GM12878 (cell line): Measurements from ENCODE around the gene PXMP4. TPM values are rescaled to one million over a fixed set of nuclear protein-coding genes. Genes with fewer than 3 reads are reported as not detected.

ENCODE experiments used
- ATAC-seq: fragments of 200-7000 bp; cut with Tn5 transposase; 3 replicates; pipeline ENCODE4 v1.9.1; 2020; ENCODE audit warnings: mild to moderate bottlenecking, moderate library complexity
- BruUV-seq: library from RNA; stranded (reverse); fragments of 400-500 nt; replicated peaks from 2 replicates; lab custom pipeline; 2021; lab: Mats Ljungman, UMichigan
- CTCF ChIA-PET: fragments of 300-600 bp; sonication (Branson Sonifier 250); formaldehyde crosslinking; extraction: SDS; loops from one replicate; lab custom pipeline; 2021; ENCODE audit warnings: inconsistent platforms; lab: Yijun Ruan, JAX
- POLR2A ChIA-PET: fragments of 350-600 bp; formaldehyde crosslinking; extraction: SDS; loops from one replicate; lab custom pipeline; 2021; ENCODE audit warnings: inconsistent platforms; lab: Charles Lee
- RAD21 ChIA-PET: fragments of 300-600 bp; sonication (Branson Sonifier 250); formaldehyde crosslinking; loops from one replicate; lab custom pipeline; 2023; ENCODE audit warnings: antibody characterized with exemption; ENCODE audit not compliant: unreplicated experiment; lab: Charles Lee
- SMC1A ChIA-PET: fragments of 300-600 bp; sonication (Branson Sonifier 250); formaldehyde crosslinking; loops from one replicate; lab custom pipeline; 2023; ENCODE audit not compliant: unreplicated experiment, uncharacterized antibody; lab: Charles Lee
- DNase-seq: peaks from one replicate; pipeline ENCODE4 v3.0.0-alpha.2; 2011; ENCODE audit warnings: low read depth, low spot score
- FAIRE-seq: peaks from 3 replicates; lab custom pipeline; 2011; peaks lifted over from hg19 to GRCh38; lab: Jason Lieb, UNC
- H2AFZ ChIP-seq: 2 replicates; pipeline ENCODE4 v1.6.0; 2011; ENCODE audit warnings: low read depth, low read length, control low read depth; ENCODE audit not compliant: control insufficient read depth
- H3K27ac ChIP-seq: 2 replicates; pipeline ENCODE4 v1.5.1; 2011; ENCODE audit warnings: control low read depth; ENCODE audit not compliant: control insufficient read depth, insufficient read depth
- H3K27me3 ChIP-seq, 2 experiments: replicated peaks in 1 of 2; 2 replicates each; pipeline versions ENCODE4 v1.6.0 to v1.6.1; 2011; ENCODE audit warnings: low read length in 1 of 2; ENCODE audit not compliant: control insufficient read depth in 2 of 2, insufficient read depth in 2 of 2
- H3K36me3 ChIP-seq, 2 experiments: 2 replicates each; pipeline ENCODE4 v1.5.1; 2011; ENCODE audit warnings: low read length in 1 of 2; ENCODE audit not compliant: control insufficient read depth in 2 of 2, insufficient read depth in 2 of 2
- H3K4me1 ChIP-seq: 2 replicates; pipeline ENCODE4 v1.6.1; 2011; ENCODE audit warnings: mild to moderate bottlenecking, low read length, moderate library complexity, mixed read lengths; ENCODE audit not compliant: control insufficient read depth, insufficient read depth
- H3K4me2 ChIP-seq: 2 replicates; pipeline ENCODE4 v1.6.0; 2011; ENCODE audit warnings: control low read depth; ENCODE audit not compliant: control insufficient read depth, insufficient read depth
- H3K4me3 ChIP-seq: fragments of 200-600 bp; sonication (generic); 2 replicates; pipeline ENCODE4 v1.5.1; 2016
- H3K79me2 ChIP-seq: 2 replicates; pipeline ENCODE4 v1.6.0; 2011; ENCODE audit warnings: low read length; ENCODE audit not compliant: control insufficient read depth, insufficient read depth
- H3K9ac ChIP-seq: 2 replicates; pipeline ENCODE4 v1.8.0; 2011; ENCODE audit warnings: low read length, control low read depth, mixed read lengths; ENCODE audit not compliant: control insufficient read depth, insufficient read depth
- H3K9me3 ChIP-seq: replicated peaks from 3 replicates; pipeline ENCODE4 v1.5.1; 2011; ENCODE audit warnings: mild to moderate bottlenecking, low read length; ENCODE audit not compliant: control insufficient read depth, insufficient read depth
- H4K20me1 ChIP-seq: 2 replicates; pipeline ENCODE4 v1.6.0; 2011; ENCODE audit not compliant: control insufficient read depth, insufficient read depth
- KLF5 ChIP-seq: fragments of 450-650 bp; IDR thresholded peaks from 2 replicates; pipeline ENCODE4 v1.6.1; 2014; ENCODE audit warnings: mild to moderate bottlenecking; ENCODE audit not compliant: partially characterized antibody
- MEF2B ChIP-seq: fragments of 450-650 bp; IDR thresholded peaks from 2 replicates; pipeline ENCODE4 v1.6.1; 2018; ENCODE audit warnings: mild to moderate bottlenecking, moderate library complexity; ENCODE audit not compliant: partially characterized antibody, poor library complexity, severe bottlenecking
- NR2C2 ChIP-seq: IDR thresholded peaks from 2 replicates; pipeline ENCODE4 v1.6.1; 2011; ENCODE audit warnings: borderline replicate concordance, low read depth; ENCODE audit not compliant: control insufficient read depth, insufficient read length
- POLR2AphosphoS5 ChIP-seq: IDR thresholded peaks from 2 replicates; pipeline ENCODE4 v1.6.1; 2011; ENCODE audit warnings: mild to moderate bottlenecking, low read length, inconsistent platforms
- RELA ChIP-seq: fragments of 450-650 bp; IDR thresholded peaks from 2 replicates; pipeline ENCODE4 v1.8.0; 2014; ENCODE audit warnings: borderline replicate concordance; ENCODE audit not compliant: partially characterized antibody
- SREBF1 ChIP-seq: IDR thresholded peaks from 2 replicates; pipeline ENCODE4 v1.6.1; 2012; ENCODE audit warnings: mild to moderate bottlenecking, low read length
- ZNF622 ChIP-seq: fragments of 450-650 bp; IDR thresholded peaks from 2 replicates; pipeline ENCODE4 v1.6.1; 2017; ENCODE audit warnings: mild to moderate bottlenecking, inconsistent platforms
- WGBS: methylation state at CpG from one replicate; pipeline ENCODE4 v1.1.6; 2016; ENCODE audit warnings: low lambda C conversion rate; ENCODE audit not compliant: insufficient replicate concordance, insufficient coverage; ENCODE audit errors: missing lambda C conversion rate; 5-methylcytosine and 5-hydroxymethylcytosine counted together
- in situ Hi-C: fragments of 300-500 bp; cut with MboI; formaldehyde crosslinking; loops from 9 replicates; pipeline ENCODE4 v1.14.3; 2018; ENCODE audit warnings: mixed read lengths
- intact Hi-C: fragments of 100-400 bp; cut with micrococcal nuclease; formaldehyde crosslinking; loops from one replicate; pipeline ENCODE4 v1.14.2; 2022; ENCODE audit not compliant: unreplicated experiment
- polyA plus RNA-seq, 11 experiments: library from polyadenylated mRNA; depleted of rRNA in 4 of 11; unstranded in 6 of 11; stranded (reverse) in 5 of 11; fragments of >200 nt; fragmentation: Nextera tagmentation in 4 of 11; fragmentation: Illumina TruSeq in 1 of 11; extraction: Ambion mirVana in 4 of 11; extraction: Trizol in 1 of 11; gene quantifications; 1 replicate in 1 of 11; 2 replicates in 10 of 11; pipeline versions ENCODE4 v1.2.1 to v1.2.3, GENCODE V29; 2011 to 2016; ENCODE audit warnings: inconsistent platforms in 2 of 11, missing spikeins in 2 of 11, low read depth in 1 of 11
- total RNA-seq, 4 experiments: library from RNA; depleted of rRNA in 3 of 4; stranded (reverse); fragments of >200 nt in 3 of 4; fragmentation: Illumina TruSeq in 1 of 4; extraction: Trizol in 1 of 4; gene quantifications; 2 replicates each; pipeline versions ENCODE4 v1.2.1 to v1.2.3, GENCODE V29; 2013 to 2021

PXMP4 gene
- total and polyA plus RNA-seq, 10 of the 15 experiments (the other 5 are each of a cell fraction or from before 2014, with no cell fraction given) = 3.6 to 19.2 (median 8.6) TPM

DNA sequence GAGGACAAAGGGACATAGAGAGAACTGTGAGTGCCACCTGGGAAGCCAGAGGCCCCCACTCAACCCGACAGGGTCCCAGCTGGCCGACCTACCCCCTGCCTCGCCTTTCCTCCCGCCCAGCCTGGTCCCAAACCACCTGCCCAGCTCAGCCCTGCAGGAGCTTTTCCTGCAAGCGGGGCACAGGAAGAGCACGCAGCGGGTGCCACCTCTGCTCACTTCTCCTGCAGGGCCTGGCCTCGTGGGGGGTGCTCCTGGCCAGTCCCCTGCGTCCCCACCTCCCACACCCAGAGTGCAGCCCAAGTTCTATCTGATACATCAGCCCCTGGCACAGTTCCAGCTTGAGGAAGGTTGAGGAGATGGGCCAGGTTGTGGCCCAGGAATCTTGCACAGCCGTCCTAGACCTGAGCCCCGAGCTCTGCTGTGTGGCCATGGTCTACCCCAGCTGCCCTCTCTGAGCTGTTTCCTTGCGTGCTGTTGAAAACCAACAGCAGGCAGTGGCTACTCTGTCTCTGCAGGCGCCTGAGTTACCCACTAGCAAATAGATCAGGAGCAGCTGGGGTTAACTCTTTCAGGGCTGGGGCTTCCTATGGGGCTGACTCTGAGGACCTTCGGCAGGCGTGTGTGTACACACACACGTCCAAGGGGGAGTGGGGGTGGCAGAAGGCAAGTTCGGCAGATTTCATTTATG, 47.5 kb downstream of the PXMP4 start:
- peaks cover 4% of the 10 kb centered on the region; the same call in 1 of the 2 replicates for H4K20me1 ChIP-seq
- no peak overlapping the region for H3K4me3 ChIP-seq
- TF ChIP-seq NR2C2 (no peak), SREBF1 (no peak), ZNF622 (no peak), MEF2B (no peak), KLF5 (no peak), RELA (no peak), POLR2AphosphoS5 (no peak)
- no peak overlapping the region; the same call in 1 of the 2 replicates for H3K4me2 ChIP-seq
- BruUV-seq = no TSS peak
- DNase-seq (no peak), FAIRE-seq (no peak), ATAC-seq (no peak)
- RAD21 ChIA-PET = no interaction called here
- no peaks in the 10 kb centered on the region for H3K27me3 ChIP-seq
- H2AFZ ChIP-seq = no peak overlapping the region
- peaks cover 17% of the 10 kb centered on the region for H3K4me1 ChIP-seq
- WGBS = 82% methylated on average over 17 of the region's 17 CpGs
- in situ Hi-C loops = no loop called here
- H3K36me3 ChIP-seq = peaks cover 0 to 1% of the 10 kb centered on the region in 2 experiments; a peak in 3 of 4 replicates
- POLR2A ChIA-PET = interaction anchor here (1.0 kb wide), 1 partner anchor 13 kb away, joined by 3 read pairs; no protein-coding TSS in a partner anchor
- H3K79me2 ChIP-seq = peaks cover 2% of the 10 kb centered on the region
- H3K9ac ChIP-seq = no peak overlapping the region
- CTCF ChIA-PET = no interaction called here
- SMC1A ChIA-PET = no interaction called here
- intact Hi-C loops = no loop called here
- H3K27ac ChIP-seq = no peak overlapping the region
- no peaks in the 10 kb centered on the region for H3K9me3 ChIP-seq
